GM12878 (cell line): ENCODE measurements around the gene AHNAK. TPM values are rescaled to one million over a fixed set of nuclear protein-coding genes. Genes with fewer than 3 reads are reported as not detected.

ENCODE experiments used
- BRCA1 ChIP-seq: IDR thresholded peaks from 2 replicates; pipeline ENCODE4 v1.6.1; 2011; ENCODE audit warnings: low read depth, low read length, improper control_type of control experiment
- CBX5 ChIP-seq: sonication (generic); IDR thresholded peaks from 2 replicates; pipeline ENCODE4 v1.6.1; 2016; ENCODE audit warnings: low read depth, moderate library complexity, mild to moderate bottlenecking, inconsistent platforms
- CREB1 ChIP-seq: IDR thresholded peaks from 2 replicates; pipeline ENCODE4 v1.6.1; 2012; ENCODE audit warnings: low read depth, mild to moderate bottlenecking, inconsistent platforms
- EZH2 ChIP-seq: IDR thresholded peaks from 2 replicates; pipeline ENCODE4 v1.6.1; 2012; ENCODE audit warnings: low read depth, mild to moderate bottlenecking, control low read depth, inconsistent platforms, low read length, borderline replicate concordance; ENCODE audit not compliant: control insufficient read depth
- HDAC6 ChIP-seq: fragments of 200-600 bp; sonication (generic); IDR thresholded peaks from one replicate; pipeline ENCODE4 v1.8.0; 2017; ENCODE audit warnings: antibody characterized with exemption; ENCODE audit not compliant: unreplicated experiment
- HDGF ChIP-seq: fragments of 450-650 bp; IDR thresholded peaks from 2 replicates; pipeline ENCODE4 v1.6.1; 2016; ENCODE audit warnings: antibody characterized with exemption
- MTA2 ChIP-seq: fragments of 450-650 bp; IDR thresholded peaks from 2 replicates; pipeline ENCODE4 v1.6.1; 2016; ENCODE audit warnings: low read depth, mild to moderate bottlenecking, moderate library complexity
- POLR2AphosphoS2 ChIP-seq: IDR thresholded peaks from 2 replicates; pipeline ENCODE4 v1.6.1; 2011; ENCODE audit warnings: low read depth, mild to moderate bottlenecking, low read length, improper control_type of control experiment, moderate library complexity
- SMC3 ChIP-seq: IDR thresholded peaks from 2 replicates; pipeline ENCODE4 v1.6.1; 2011; ENCODE audit warnings: low read length, improper control_type of control experiment, borderline replicate concordance
- SUPT20H ChIP-seq: IDR thresholded peaks from 2 replicates; pipeline ENCODE4 v1.6.1; 2011; ENCODE audit warnings: low read depth, mild to moderate bottlenecking, low read length, moderate library complexity, borderline replicate concordance; ENCODE audit not compliant: control insufficient read depth
- TCF12 ChIP-seq: IDR thresholded peaks from 2 replicates; pipeline ENCODE4 v1.6.1; 2011; ENCODE audit warnings: low read depth, mild to moderate bottlenecking, low read length
- ZNF384 ChIP-seq: IDR thresholded peaks from 2 replicates; pipeline ENCODE4 v1.6.1; 2012; ENCODE audit warnings: low read depth, mild to moderate bottlenecking, low read length, improper control_type of control experiment, borderline replicate concordance
- polyA plus RNA-seq, 11 experiments: library from polyadenylated mRNA; depleted of rRNA in 4 of 11; unstranded in 6 of 11; stranded (reverse) in 5 of 11; fragments of >200 nt; fragmentation: Nextera tagmentation in 4 of 11; fragmentation: Illumina TruSeq in 1 of 11; extraction: Ambion mirVana in 4 of 11; extraction: Trizol in 1 of 11; gene quantifications; 1 replicate in 1 of 11; 2 replicates in 10 of 11; pipeline versions ENCODE4 v1.2.1 to v1.2.3, GENCODE V29; 2011 to 2016; ENCODE audit warnings: inconsistent platforms in 2 of 11, missing spikeins in 2 of 11, low read depth in 1 of 11
- total RNA-seq, 4 experiments: library from RNA; depleted of rRNA in 3 of 4; stranded (reverse); fragments of >200 nt in 3 of 4; fragmentation: Illumina TruSeq in 1 of 4; extraction: Trizol in 1 of 4; gene quantifications; 2 replicates each; pipeline versions ENCODE4 v1.2.1 to v1.2.3, GENCODE V29; 2013 to 2021
- TF ChIP-seq, protein P1 (sequence below): fragments of 150-350 bp; IDR thresholded peaks from 2 replicates; pipeline ENCODE4 v1.6.1; 2014; ENCODE audit warnings: mild to moderate bottlenecking, low read depth, low read length
- TF ChIP-seq, protein P2 (sequence below): IDR thresholded peaks from 2 replicates; pipeline ENCODE4 v1.6.1; 2011; ENCODE audit warnings: mild to moderate bottlenecking, low read depth, low read length, moderate library complexity; ENCODE audit not compliant: insufficient replicate concordance
- TF ChIP-seq, protein P3 (sequence below): IDR thresholded peaks from 2 replicates; pipeline ENCODE4 v1.6.1; 2011; ENCODE audit warnings: low read depth, mild to moderate bottlenecking, low read length, moderate library complexity, borderline replicate concordance; ENCODE audit errors: extremely low read depth
- TF ChIP-seq, protein P4 (sequence below): IDR thresholded peaks from 2 replicates; pipeline ENCODE4 v1.6.1; 2012; ENCODE audit warnings: improper control_type of control experiment, low read depth, low read length; ENCODE audit not compliant: insufficient replicate concordance
- TF ChIP-seq, protein P5 (sequence below): IDR thresholded peaks from 2 replicates; pipeline ENCODE4 v1.6.1; 2011; ENCODE audit warnings: borderline replicate concordance, low read depth, mild to moderate bottlenecking, moderate library complexity, mixed read lengths, low read length; ENCODE audit not compliant: insufficient read depth; ENCODE audit errors: extremely low read length

Gene AHNAK
- total and polyA plus RNA-seq, 10 of the 15 experiments (the other 5 are each of a cell fraction or from before 2014, with no cell fraction given), result 0.76 to 90.3 (median 19.4) TPM

DNA sequence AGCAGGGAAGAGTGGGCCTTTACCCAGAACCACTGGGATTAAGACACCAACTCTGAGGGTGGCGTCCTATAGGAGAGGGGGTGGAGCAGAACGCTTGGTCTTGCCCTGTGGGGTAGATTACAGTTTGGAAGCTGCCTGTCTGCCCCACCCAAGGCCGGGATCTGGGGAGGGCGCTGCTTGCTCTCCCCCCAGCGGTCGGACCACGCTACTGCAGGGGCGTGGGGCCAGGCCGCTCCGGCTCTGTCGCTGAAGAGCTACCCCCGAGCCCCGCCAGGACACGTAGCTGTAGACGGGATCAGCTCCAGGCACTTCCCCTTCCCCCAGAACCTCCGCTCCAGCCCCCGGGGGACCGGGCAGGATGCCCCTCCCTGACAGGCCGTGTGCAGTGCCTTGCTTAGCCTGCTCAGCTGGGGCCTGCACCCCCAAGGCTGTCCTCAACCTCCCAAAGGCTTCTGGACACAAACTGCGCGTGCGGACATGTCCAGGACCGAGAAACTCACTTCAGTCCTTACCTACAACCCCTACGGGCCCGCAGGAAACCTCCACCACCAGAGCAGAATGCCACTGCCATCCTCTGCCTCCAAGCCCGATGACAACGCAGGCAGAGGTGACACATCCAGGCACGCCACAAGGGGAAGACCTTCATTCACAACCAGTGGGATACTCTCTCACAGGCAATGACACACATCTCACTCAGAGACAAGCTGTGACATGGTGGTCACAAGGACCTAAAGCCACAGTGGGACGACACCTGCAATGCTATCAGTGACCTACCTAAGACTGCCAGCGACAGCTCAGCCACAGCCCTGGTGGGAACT lies 3.6 kb downstream of the AHNAK start (continued):
- TF ChIP-seq CREB1 (no peak), ZNF384 (peak; percentile 9; the same call in 1 of the 2 replicates), SMC3 (peak; percentile 73), EZH2 (no peak), POLR2AphosphoS2 (no peak), TCF12 (no peak), BRCA1 (no peak), CBX5 (no peak), SUPT20H (no peak), HDGF (peak; percentile 59; the same call in 1 of the 2 replicates), MTA2 (0 out of 2 replicates have a peak, but pooled peaks have one; percentile 11), HDAC6 (no peak)
- TF ChIP-seq, protein P1, sequence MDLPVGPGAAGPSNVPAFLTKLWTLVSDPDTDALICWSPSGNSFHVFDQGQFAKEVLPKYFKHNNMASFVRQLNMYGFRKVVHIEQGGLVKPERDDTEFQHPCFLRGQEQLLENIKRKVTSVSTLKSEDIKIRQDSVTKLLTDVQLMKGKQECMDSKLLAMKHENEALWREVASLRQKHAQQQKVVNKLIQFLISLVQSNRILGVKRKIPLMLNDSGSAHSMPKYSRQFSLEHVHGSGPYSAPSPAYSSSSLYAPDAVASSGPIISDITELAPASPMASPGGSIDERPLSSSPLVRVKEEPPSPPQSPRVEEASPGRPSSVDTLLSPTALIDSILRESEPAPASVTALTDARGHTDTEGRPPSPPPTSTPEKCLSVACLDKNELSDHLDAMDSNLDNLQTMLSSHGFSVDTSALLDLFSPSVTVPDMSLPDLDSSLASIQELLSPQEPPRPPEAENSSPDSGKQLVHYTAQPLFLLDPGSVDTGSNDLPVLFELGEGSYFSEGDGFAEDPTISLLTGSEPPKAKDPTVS, result no peak
- TF ChIP-seq, protein P2, sequence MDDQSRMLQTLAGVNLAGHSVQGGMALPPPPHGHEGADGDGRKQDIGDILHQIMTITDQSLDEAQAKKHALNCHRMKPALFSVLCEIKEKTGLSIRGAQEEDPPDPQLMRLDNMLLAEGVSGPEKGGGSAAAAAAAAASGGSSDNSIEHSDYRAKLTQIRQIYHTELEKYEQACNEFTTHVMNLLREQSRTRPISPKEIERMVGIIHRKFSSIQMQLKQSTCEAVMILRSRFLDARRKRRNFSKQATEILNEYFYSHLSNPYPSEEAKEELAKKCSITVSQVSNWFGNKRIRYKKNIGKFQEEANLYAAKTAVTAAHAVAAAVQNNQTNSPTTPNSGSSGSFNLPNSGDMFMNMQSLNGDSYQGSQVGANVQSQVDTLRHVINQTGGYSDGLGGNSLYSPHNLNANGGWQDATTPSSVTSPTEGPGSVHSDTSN, result no peak
- TF ChIP-seq, protein P3, sequence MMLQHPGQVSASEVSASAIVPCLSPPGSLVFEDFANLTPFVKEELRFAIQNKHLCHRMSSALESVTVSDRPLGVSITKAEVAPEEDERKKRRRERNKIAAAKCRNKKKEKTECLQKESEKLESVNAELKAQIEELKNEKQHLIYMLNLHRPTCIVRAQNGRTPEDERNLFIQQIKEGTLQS, result no peak
- TF ChIP-seq, protein P4, sequence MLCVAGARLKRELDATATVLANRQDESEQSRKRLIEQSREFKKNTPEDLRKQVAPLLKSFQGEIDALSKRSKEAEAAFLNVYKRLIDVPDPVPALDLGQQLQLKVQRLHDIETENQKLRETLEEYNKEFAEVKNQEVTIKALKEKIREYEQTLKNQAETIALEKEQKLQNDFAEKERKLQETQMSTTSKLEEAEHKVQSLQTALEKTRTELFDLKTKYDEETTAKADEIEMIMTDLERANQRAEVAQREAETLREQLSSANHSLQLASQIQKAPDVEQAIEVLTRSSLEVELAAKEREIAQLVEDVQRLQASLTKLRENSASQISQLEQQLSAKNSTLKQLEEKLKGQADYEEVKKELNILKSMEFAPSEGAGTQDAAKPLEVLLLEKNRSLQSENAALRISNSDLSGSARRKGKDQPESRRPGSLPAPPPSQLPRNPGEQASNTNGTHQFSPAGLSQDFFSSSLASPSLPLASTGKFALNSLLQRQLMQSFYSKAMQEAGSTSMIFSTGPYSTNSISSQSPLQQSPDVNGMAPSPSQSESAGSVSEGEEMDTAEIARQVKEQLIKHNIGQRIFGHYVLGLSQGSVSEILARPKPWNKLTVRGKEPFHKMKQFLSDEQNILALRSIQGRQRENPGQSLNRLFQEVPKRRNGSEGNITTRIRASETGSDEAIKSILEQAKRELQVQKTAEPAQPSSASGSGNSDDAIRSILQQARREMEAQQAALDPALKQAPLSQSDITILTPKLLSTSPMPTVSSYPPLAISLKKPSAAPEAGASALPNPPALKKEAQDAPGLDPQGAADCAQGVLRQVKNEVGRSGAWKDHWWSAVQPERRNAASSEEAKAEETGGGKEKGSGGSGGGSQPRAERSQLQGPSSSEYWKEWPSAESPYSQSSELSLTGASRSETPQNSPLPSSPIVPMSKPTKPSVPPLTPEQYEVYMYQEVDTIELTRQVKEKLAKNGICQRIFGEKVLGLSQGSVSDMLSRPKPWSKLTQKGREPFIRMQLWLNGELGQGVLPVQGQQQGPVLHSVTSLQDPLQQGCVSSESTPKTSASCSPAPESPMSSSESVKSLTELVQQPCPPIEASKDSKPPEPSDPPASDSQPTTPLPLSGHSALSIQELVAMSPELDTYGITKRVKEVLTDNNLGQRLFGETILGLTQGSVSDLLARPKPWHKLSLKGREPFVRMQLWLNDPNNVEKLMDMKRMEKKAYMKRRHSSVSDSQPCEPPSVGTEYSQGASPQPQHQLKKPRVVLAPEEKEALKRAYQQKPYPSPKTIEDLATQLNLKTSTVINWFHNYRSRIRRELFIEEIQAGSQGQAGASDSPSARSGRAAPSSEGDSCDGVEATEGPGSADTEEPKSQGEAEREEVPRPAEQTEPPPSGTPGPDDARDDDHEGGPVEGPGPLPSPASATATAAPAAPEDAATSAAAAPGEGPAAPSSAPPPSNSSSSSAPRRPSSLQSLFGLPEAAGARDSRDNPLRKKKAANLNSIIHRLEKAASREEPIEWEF, result no peak
- TF ChIP-seq, protein P5, sequence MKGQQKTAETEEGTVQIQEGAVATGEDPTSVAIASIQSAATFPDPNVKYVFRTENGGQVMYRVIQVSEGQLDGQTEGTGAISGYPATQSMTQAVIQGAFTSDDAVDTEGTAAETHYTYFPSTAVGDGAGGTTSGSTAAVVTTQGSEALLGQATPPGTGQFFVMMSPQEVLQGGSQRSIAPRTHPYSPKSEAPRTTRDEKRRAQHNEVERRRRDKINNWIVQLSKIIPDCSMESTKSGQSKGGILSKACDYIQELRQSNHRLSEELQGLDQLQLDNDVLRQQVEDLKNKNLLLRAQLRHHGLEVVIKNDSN, result no peak
